H1 (cell line): ENCODE results near the gene C2CD5. TPM values are rescaled to one million over a fixed set of nuclear protein-coding genes. Genes with fewer than 3 reads are reported as not detected.

ENCODE experiments used
- CTCF ChIA-PET: fragments of 300-600 bp; sonication (Branson Sonifier 250); formaldehyde crosslinking; loops from one replicate; lab custom pipeline; 2021; ENCODE audit not compliant: partially characterized antibody; lab: Charles Lee
- POLR2A ChIA-PET: fragments of 300-600 bp; sonication (Branson Sonifier 250); formaldehyde crosslinking; loops from one replicate; lab custom pipeline; 2021; ENCODE audit warnings: inconsistent platforms; ENCODE audit not compliant: partially characterized antibody; lab: Charles Lee
- DNase-seq, 2 experiments: peaks; one replicate each; pipeline versions ENCODE4 v3.0.0 to v3.0.0-alpha.2; 2010 to 2022; ENCODE audit warnings: low spot score in 2 of 2, low read depth in 1 of 2, mixed read lengths in 1 of 2
- FAIRE-seq: peaks from 2 replicates; lab custom pipeline; 2011; peaks lifted over from hg19 to GRCh38; lab: Jason Lieb, UNC
- H2AFZ ChIP-seq: 2 replicates; pipeline ENCODE4 v1.8.1; 2012; ENCODE audit warnings: low read length, inconsistent platforms
- H2AK5ac ChIP-seq: 2 replicates; pipeline ENCODE4 v1.6.1; 2013; ENCODE audit warnings: low read depth, low read length
- H2BK120ac ChIP-seq: replicated peaks from 2 replicates; pipeline ENCODE3; 2013; ENCODE audit warnings: low read depth, low read length, inconsistent platforms
- H2BK12ac ChIP-seq: 2 replicates; pipeline ENCODE4 v1.6.1; 2013; ENCODE audit warnings: low read depth, low read length
- H2BK15ac ChIP-seq: 2 replicates; pipeline ENCODE4 v1.6.1; 2013; ENCODE audit warnings: low read length
- H2BK20ac ChIP-seq: 2 replicates; pipeline ENCODE4 v1.6.1; 2013; ENCODE audit warnings: low read length
- H2BK5ac ChIP-seq: 2 replicates; pipeline ENCODE4 v1.6.1; 2013; ENCODE audit warnings: low read depth, low read length
- H3K14ac ChIP-seq: 2 replicates; pipeline ENCODE4 v1.6.1; 2013; ENCODE audit warnings: inconsistent platforms; ENCODE audit not compliant: insufficient read length
- H3K18ac ChIP-seq: 2 replicates; pipeline ENCODE4 v1.6.1; 2013; ENCODE audit warnings: low read length; ENCODE audit errors: extremely low read depth
- H3K23ac ChIP-seq: 2 replicates; pipeline ENCODE4 v1.6.1; 2013; ENCODE audit warnings: inconsistent platforms; ENCODE audit not compliant: insufficient read length
- H3K23me2 ChIP-seq: 2 replicates; pipeline ENCODE4 v1.6.1; 2013; ENCODE audit warnings: low read depth, low read length
- H3K27ac ChIP-seq: 2 replicates; pipeline ENCODE4 v1.6.1; 2011; ENCODE audit warnings: low read depth, low read length, inconsistent platforms
- H3K27me3 ChIP-seq, 4 experiments: replicated peaks in 1 of 4; 1 replicate in 1 of 4; 2 replicates in 3 of 4; pipeline versions ENCODE4 v1.6.1 to v1.8.1; 2011 to 2013; ENCODE audit warnings: low read length in 3 of 4, mild to moderate bottlenecking in 3 of 4, inconsistent platforms in 2 of 4, mixed read lengths in 2 of 4, moderate library complexity in 1 of 4; ENCODE audit not compliant: control insufficient read depth in 3 of 4, insufficient read depth in 3 of 4; ENCODE audit errors: extremely low read depth in 1 of 4
- H3K36me3 ChIP-seq, 4 experiments: 2 replicates each; pipeline versions ENCODE4 v1.6.1 to v1.8.1; 2011 to 2013; ENCODE audit warnings: mild to moderate bottlenecking in 4 of 4, low read length in 3 of 4, moderate library complexity in 2 of 4, control low read depth in 1 of 4, inconsistent platforms in 1 of 4; ENCODE audit not compliant: insufficient read depth in 4 of 4, control insufficient read depth in 2 of 4
- H3K4ac ChIP-seq: replicated peaks from 2 replicates; pipeline ENCODE3; 2013; ENCODE audit warnings: low read length, low read depth, mixed read lengths, inconsistent platforms; ENCODE audit not compliant: insufficient read length
- H3K4me1 ChIP-seq, 4 experiments: replicated peaks in 1 of 4; 1 replicate in 1 of 4; 2 replicates in 3 of 4; pipeline versions ENCODE4 v1.6.1 to v1.8.1; 2011 to 2013; ENCODE audit warnings: low read length in 3 of 4, inconsistent platforms in 2 of 4, mixed read lengths in 1 of 4; ENCODE audit not compliant: insufficient read depth in 4 of 4, control insufficient read depth in 3 of 4
- H3K4me2 ChIP-seq, 2 experiments: 2 replicates each; pipeline versions ENCODE4 v1.6.1 to v1.8.1; 2011 to 2013; ENCODE audit warnings: low read depth in 2 of 2, low read length in 2 of 2, control low read depth in 1 of 2, inconsistent platforms in 1 of 2, mild to moderate bottlenecking in 1 of 2; ENCODE audit not compliant: insufficient read depth in 1 of 2
- H3K4me3 ChIP-seq, 4 experiments: fragments of 200-600, 300-600 bp in 1 of 4; sonication (generic), shearing (Covaris generic), sonication (Bioruptor Twin) in 1 of 4; 2 replicates each; pipeline versions ENCODE4 v1.5.1 to v1.8.1; 2011 to 2016; ENCODE audit warnings: low read length in 4 of 4, low read depth in 3 of 4, control low read depth in 2 of 4, inconsistent platforms in 2 of 4, mild to moderate bottlenecking in 2 of 4, mixed read lengths in 1 of 4, moderate library complexity in 1 of 4; ENCODE audit not compliant: insufficient read depth in 2 of 4; ENCODE audit errors: extremely low read depth in 1 of 4
- H3K56ac ChIP-seq: replicated peaks from 2 replicates; pipeline ENCODE3; 2013; ENCODE audit warnings: low read depth, mild to moderate bottlenecking, mixed read lengths, low read length, inconsistent platforms; ENCODE audit not compliant: insufficient read length
- H3K79me1 ChIP-seq: 2 replicates; pipeline ENCODE4 v1.6.1; 2013; ENCODE audit warnings: low read depth, low read length, control low read depth
- H3K79me2 ChIP-seq, 2 experiments: 2 replicates each; pipeline versions ENCODE4 v1.6.1 to v1.8.1; 2012 to 2013; ENCODE audit warnings: low read length in 2 of 2, mild to moderate bottlenecking in 2 of 2, inconsistent platforms in 1 of 2; ENCODE audit not compliant: insufficient read depth in 2 of 2, control insufficient read depth in 1 of 2
- H3K9ac ChIP-seq, 4 experiments: replicated peaks in 1 of 4; 1 replicate in 1 of 4; 2 replicates in 3 of 4; pipeline versions ENCODE4 v1.6.1 to v1.8.1; 2011 to 2013; ENCODE audit warnings: low read depth in 3 of 4, low read length in 3 of 4, control low read depth in 2 of 4, mild to moderate bottlenecking in 2 of 4, moderate library complexity in 2 of 4, inconsistent platforms in 1 of 4; ENCODE audit errors: extremely low read depth in 1 of 4
- H3K9me3 ChIP-seq, 2 experiments: 2 replicates each; pipeline versions ENCODE4 v1.6.1 to v1.8.1; 2012 to 2013; ENCODE audit warnings: mild to moderate bottlenecking in 2 of 2, moderate library complexity in 2 of 2, control low read depth in 1 of 2, inconsistent platforms in 1 of 2, low read depth in 1 of 2, low read length in 1 of 2, mixed read lengths in 1 of 2; ENCODE audit not compliant: insufficient read depth in 2 of 2
- H4K20me1 ChIP-seq, 2 experiments: replicated peaks in 1 of 2; 2 replicates each; pipeline versions ENCODE3 to v1.8.1; 2011 to 2013; ENCODE audit warnings: inconsistent platforms in 2 of 2, low read length in 2 of 2, mild to moderate bottlenecking in 1 of 2; ENCODE audit not compliant: insufficient read depth in 2 of 2, control insufficient read depth in 1 of 2
- H4K5ac ChIP-seq: 2 replicates; pipeline ENCODE4 v1.6.1; 2013; ENCODE audit warnings: low read length, low read depth, mixed read lengths, inconsistent platforms; ENCODE audit not compliant: insufficient read length
- H4K8ac ChIP-seq: 2 replicates; pipeline ENCODE4 v1.8.0; 2013; ENCODE audit warnings: mild to moderate bottlenecking, moderate library complexity, low read length, inconsistent platforms; ENCODE audit not compliant: insufficient read depth; ENCODE audit errors: extremely low read depth
- H4K91ac ChIP-seq: replicated peaks from 2 replicates; pipeline ENCODE3; 2013; ENCODE audit warnings: low read length, mixed read lengths, inconsistent platforms; ENCODE audit not compliant: insufficient read length
- KDM4A ChIP-seq: IDR thresholded peaks from one replicate; pipeline ENCODE4 v1.7.1; 2012; ENCODE audit warnings: low read depth, mild to moderate bottlenecking, moderate library complexity, low read length, inconsistent platforms; ENCODE audit not compliant: severe bottlenecking
- SAP30 ChIP-seq: fragments of 300-600 bp; sonication (generic); IDR thresholded peaks from 2 replicates; pipeline ENCODE4 v1.7.1; 2012; ENCODE audit warnings: low read length, moderate library complexity, mild to moderate bottlenecking, inconsistent platforms; ENCODE audit not compliant: insufficient read depth, insufficient replicate concordance
- SP1 ChIP-seq: IDR thresholded peaks from 2 replicates; pipeline ENCODE4 v1.6.1; 2011; ENCODE audit warnings: low read depth, low read length
- WGBS, 2 experiments: shearing (Covaris generic) in 1 of 2; methylation state at CpG; one replicate each; pipeline versions ENCODE4 v1.1.6 to v1.1.7; 2013 to 2015; ENCODE audit warnings: low lambda C conversion rate in 2 of 2, mixed read lengths in 2 of 2, inconsistent platforms in 1 of 2, low coverage in 1 of 2, missing lambda C conversion rate in 1 of 2; ENCODE audit not compliant: insufficient replicate concordance in 2 of 2, insufficient coverage in 1 of 2, insufficient read length in 1 of 2; ENCODE audit errors: extremely low coverage in 1 of 2, missing lambda C conversion rate in 1 of 2; 5-methylcytosine and 5-hydroxymethylcytosine counted together
- polyA plus RNA-seq, 7 experiments: library from polyadenylated mRNA; depleted of rRNA in 3 of 7; stranded (reverse) in 5 of 7; unstranded in 2 of 7; fragments of >200 nt in 5 of 7; fragments of 200-250 nt in 2 of 7; gene quantifications; 1 replicate in 5 of 7; 2 replicates in 1 of 7; 4 replicates in 1 of 7; pipeline versions ENCODE4 v1.2.1 to v1.2.3, GENCODE V29; 2011 to 2013; ENCODE audit warnings: missing spikeins in 2 of 7, mixed read lengths in 2 of 7
- total RNA-seq: library from RNA; stranded (reverse); fragmentation: NEBNext Ultra II Directional; extraction: Animal tissue kit (Norgen Biotek cat#: 25700); gene quantifications from 2 replicates; pipeline ENCODE4 v1.2.1, GENCODE V29; 2021

Gene C2CD5
- total and polyA plus RNA-seq, 2 of the 8 experiments (the other 6 are each of a cell fraction or from before 2014, with no cell fraction given): 21.9 to 45.9 TPM

GRCh38 chr12:22412581-22412980, 131.8 kb downstream of the C2CD5 start:
- no peak overlapping the region for H2AK5ac ChIP-seq
- H4K5ac ChIP-seq: no peak overlapping the region
- WGBS, 2 experiments: 90% methylated on average over 3 of the region's 3 CpGs; no CpG with 5 or more reads in 1 of the 2 experiments
- no peak overlapping the region for H2BK20ac ChIP-seq
- no peak overlapping the region for H4K91ac ChIP-seq
- H3K23ac ChIP-seq: no peak overlapping the region
- no peak overlapping the region for H3K14ac ChIP-seq
- H3K79me2 ChIP-seq: no peaks in the 10 kb centered on the region
- H2BK120ac ChIP-seq: no peak overlapping the region
- no peak overlapping the region for H2BK12ac ChIP-seq
- H3K4me3 ChIP-seq: no peak overlapping the region
- ChIA-PET POLR2A (no interaction called here), CTCF (no interaction called here)
- no peaks in the 10 kb centered on the region; a peak in 1 of 4 replicates for H3K9me3 ChIP-seq
- DNase-seq: no peak
- no peak overlapping the region for H2BK5ac ChIP-seq
- H3K36me3 ChIP-seq: no peaks in the 10 kb centered on the region
- H3K4ac ChIP-seq: no peak overlapping the region
- no peak for FAIRE-seq
- no peak overlapping the region for H4K8ac ChIP-seq
- H3K27ac ChIP-seq: no peak overlapping the region
- no peak overlapping the region for H2BK15ac ChIP-seq
- no peak overlapping the region for H3K18ac ChIP-seq
- no peaks in the 10 kb centered on the region for H3K23me2 ChIP-seq
- no peak overlapping the region for H3K56ac ChIP-seq
- H3K4me1 ChIP-seq: no peaks in the 10 kb centered on the region
- TF ChIP-seq SAP30 (no peak), SP1 (no peak), KDM4A (no peak)
- no peak overlapping the region for H3K4me2 ChIP-seq
- no peak overlapping the region for H3K9ac ChIP-seq
- H4K20me1 ChIP-seq: no peaks in the 10 kb centered on the region
- no peak overlapping the region for H2AFZ ChIP-seq
- H3K79me1 ChIP-seq: no peaks in the 10 kb centered on the region
- no peaks in the 10 kb centered on the region for H3K27me3 ChIP-seq
